Breast epithelium (tissue), 3 donors: ENCODE data around the gene RABL2B.

Experiments used
- CTCF ChIP-seq, 3 donors: fragments of 450-650 bp; IDR thresholded peaks; one replicate each; pipeline ENCODE4 v1.5.1; 2016 to 2017; ENCODE audit warnings: antibody characterized with exemption in 3 of 3, mild to moderate bottlenecking in 3 of 3, moderate library complexity in 3 of 3
- POLR2A ChIP-seq: fragments of 450-650 bp; IDR thresholded peaks from one replicate; pipeline ENCODE4 v1.6.1; 2016; ENCODE audit warnings: antibody characterized with exemption, mild to moderate bottlenecking, moderate library complexity
- POLR2AphosphoS5 ChIP-seq, 3 donors: sonication (generic); formaldehyde crosslinking; IDR thresholded peaks; one replicate each; pipeline ENCODE4 v1.6.1; 2017; ENCODE audit warnings: antibody characterized with exemption in 3 of 3

GRCh38 chr22:50727678-50728522 is 55.5 kb downstream of the RABL2B start:
- no peak for TF ChIP-seq CTCF (IDR thresholded peaks at IDR 0.05)
- TF ChIP-seq POLR2A: no peak
- no peak for TF ChIP-seq POLR2AphosphoS5 (IDR thresholded peaks at IDR 0.05)
